Natural killer cell (primary cell): ENCODE data around the gene VPS45. TPM values are rescaled to one million over a fixed set of nuclear protein-coding genes. Genes with fewer than 3 reads are reported as not detected.
A peak's percentile ranks its signal among the peaks of the same experiment; 100 is the strongest.

Experiments used
- ATAC-seq, 3 donors: fragments of 150-1000 bp in 2 of 3; fragments of 200-7000 bp in 1 of 3; cut with Tn5 transposase; 1 replicate in 1 of 3; 2 replicates in 2 of 3; pipeline ENCODE4 v1.10.0; 2021; ENCODE audit warnings: mild to moderate bottlenecking in 2 of 3, moderate library complexity in 2 of 3
- DNase-seq, 2 donors: peaks; one replicate each; pipeline versions ENCODE4 v3.0.0 to v3.0.0-alpha.2; 2013 to 2021; ENCODE audit warnings: mixed read lengths in 1 of 2
- H3K27ac ChIP-seq: one replicate; pipeline ENCODE4 v1.5.1; 2013; ENCODE audit warnings: mild to moderate bottlenecking, low read length
- H3K27me3 ChIP-seq: one replicate; pipeline ENCODE4 v1.6.1; 2013; ENCODE audit warnings: low read length; ENCODE audit not compliant: control insufficient read depth, insufficient read depth
- H3K36me3 ChIP-seq: one replicate; pipeline ENCODE4 v1.6.1; 2013; ENCODE audit warnings: low read length; ENCODE audit not compliant: control insufficient read depth, insufficient read depth
- H3K4me1 ChIP-seq: one replicate; pipeline ENCODE4 v1.6.1; 2013; ENCODE audit warnings: low read length; ENCODE audit not compliant: control insufficient read depth, insufficient read depth
- H3K4me3 ChIP-seq: one replicate; pipeline ENCODE4 v1.5.1; 2013; ENCODE audit warnings: low read length
- H3K9me3 ChIP-seq: one replicate; pipeline ENCODE4 v1.6.1; 2013; ENCODE audit warnings: low read length; ENCODE audit not compliant: control insufficient read depth, insufficient read depth
- H3K27ac Mint-ChIP-seq, 2 donors: one replicate each; pipeline ENCODE4 v1.8.0; 2022; ENCODE audit warnings: mild to moderate bottlenecking in 2 of 2, mixed read lengths in 2 of 2, moderate library complexity in 1 of 2
- H3K27me3 Mint-ChIP-seq, 2 donors: one replicate each; pipeline ENCODE4 v1.8.0; 2022; ENCODE audit warnings: low read depth in 2 of 2, mixed read lengths in 2 of 2
- H3K36me3 Mint-ChIP-seq: one replicate; pipeline ENCODE4 v1.8.0; 2022; ENCODE audit warnings: mixed read lengths
- H3K4me1 Mint-ChIP-seq, 2 donors: one replicate each; pipeline ENCODE4 v1.8.0; 2022; ENCODE audit warnings: mixed read lengths in 2 of 2
- H3K4me3 Mint-ChIP-seq: one replicate; pipeline ENCODE4 v1.8.0; 2022; ENCODE audit warnings: mild to moderate bottlenecking, moderate library complexity, mixed read lengths
- H3K9me3 Mint-ChIP-seq, 2 donors: one replicate each; pipeline ENCODE4 v1.8.0; 2022; ENCODE audit warnings: mixed read lengths in 2 of 2
- CTCF ChIP-seq: fragments of 200-600 bp; IDR thresholded peaks from one replicate; pipeline ENCODE4 v1.8.0; 2022; ENCODE audit warnings: antibody characterized with exemption
- WGBS: methylation state at CpG from one replicate; pipeline ENCODE4 v1.1.7; 2013; ENCODE audit warnings: missing lambda C conversion rate; ENCODE audit not compliant: insufficient coverage; 5-methylcytosine and 5-hydroxymethylcytosine counted together
- intact Hi-C: fragments of 100-400 bp; cut with micrococcal nuclease; formaldehyde crosslinking; loops from one replicate; pipeline ENCODE4 v1.14.2; 2022
- total RNA-seq, 4 donors: library from RNA; stranded (reverse); fragments of 120-200 nt in 1 of 4; gene quantifications; one replicate each; pipeline versions ENCODE4 v1.2.3 to v1.2.4, GENCODE V29; 2013 to 2022

VPS45 gene
- total RNA-seq, 3 donors from 2014 or later (not counting 1 experiment from before 2014, with no cell fraction given) = 28.8 to 41.1 (median 33.0) TPM

- Histone ChIP-seq H3K27me3 (no peaks in the 10 kb centered on the region), H3K9me3 (no peaks in the 10 kb centered on the region), H3K4me3 (peak overlapping the region; percentile 89), H3K36me3 (peaks cover 4% of the 10 kb centered on the region), H3K27ac (peak overlapping the region; percentile 74), H3K4me1 (peaks cover 11% of the 10 kb centered on the region)
- Mint-ChIP-seq H3K4me3 (peak overlapping the region; percentile 97), H3K36me3 (no peaks in the 10 kb centered on the region), H3K27me3 (no peaks in the 10 kb centered on the region), H3K4me1 (peaks cover 28 to 37% of the 10 kb centered on the region in 2 donors), H3K27ac (peak overlapping the region; percentile 91 to 94), H3K9me3 (no peaks in the 10 kb centered on the region)
- under 1% methylated on average over 18 of the region's 18 CpGs for WGBS
- ATAC-seq = peak; percentile 10 to 31 (median 20)
- intact Hi-C loops = loop anchor here (1.0 to 5.0 kb wide), 4 partner anchors 55 to 120 kb away; partner anchors contain the start of gene OTUD7B
- TF ChIP-seq CTCF = no peak
- peak in 1 of 2 donors; percentile 52 for DNase-seq
These were observed 765 bp upstream of the VPS45 start for GRCh38 chr1:150066838-150067183.

DNA sequence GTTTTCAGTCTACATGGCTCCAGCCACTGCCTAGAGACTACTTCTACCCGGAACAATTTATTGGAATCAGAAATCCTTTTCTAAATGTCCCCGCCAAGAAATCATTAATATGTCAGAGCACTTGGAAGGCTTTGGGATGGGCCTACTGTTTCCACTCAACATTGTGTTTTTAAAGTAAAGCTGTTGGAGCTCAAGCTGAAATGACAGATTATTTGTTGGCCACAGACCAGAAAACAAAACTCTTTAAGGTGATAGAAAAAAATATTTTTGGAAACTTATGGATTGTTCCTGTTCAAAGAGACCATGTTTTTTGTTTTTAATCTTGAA lies 496 bp downstream of the VPS45 start:
- no peaks in the 10 kb centered on the region for H3K27me3 ChIP-seq
- DNase-seq = no peak
- Mint-ChIP-seq H3K4me1 (peaks cover 28 to 37% of the 10 kb centered on the region in 2 donors), H3K27me3 (no peaks in the 10 kb centered on the region), H3K27ac (peak overlapping the region; percentile 91 to 94), H3K9me3 (no peaks in the 10 kb centered on the region), H3K4me3 (peak overlapping the region; percentile 97), H3K36me3 (peaks cover 6% of the 10 kb centered on the region)
- 60% methylated on average over 2 of the region's 2 CpGs for WGBS
- H3K9me3 ChIP-seq = no peaks in the 10 kb centered on the region
- H3K36me3 ChIP-seq = peaks cover 8% of the 10 kb centered on the region
- no peak for ATAC-seq
- H3K4me3 ChIP-seq = peak overlapping the region; percentile 89
- no peak for TF ChIP-seq CTCF
- H3K27ac ChIP-seq = peak overlapping the region; percentile 74
- peaks cover 11% of the 10 kb centered on the region for H3K4me1 ChIP-seq
- intact Hi-C loops = loop anchor here (5.0 kb wide), 2 partner anchors 56 to 84 kb away; partner anchors contain the start of gene OTUD7B

DNA sequence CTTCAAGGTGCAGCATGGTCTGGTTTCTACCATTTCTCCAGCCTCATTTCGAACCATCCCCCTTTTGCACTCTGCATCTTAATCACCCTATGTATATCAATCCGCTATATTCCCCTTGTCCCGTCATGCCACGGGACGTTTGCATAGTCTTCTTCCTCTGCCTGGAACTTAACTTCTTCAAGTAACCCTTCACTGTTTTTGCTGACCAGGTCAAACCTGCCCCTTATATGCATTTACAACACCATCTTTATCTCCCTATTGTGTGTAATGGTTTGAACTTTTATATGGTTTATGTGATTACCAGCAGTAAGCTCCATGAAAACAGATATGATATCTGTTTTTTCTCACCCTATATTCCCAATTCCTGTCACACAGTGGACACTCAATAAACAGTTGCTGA lies 2.3 kb downstream of the VPS45 start:
- no peaks in the 10 kb centered on the region for H3K27me3 ChIP-seq
- H3K4me3 ChIP-seq = no peak overlapping the region
- DNase-seq = no peak
- Mint-ChIP-seq H3K4me3 (peak overlapping the region; percentile 18), H3K9me3 (no peaks in the 10 kb centered on the region), H3K4me1 (peaks cover 28 to 37% of the 10 kb centered on the region in 2 donors), H3K27me3 (no peaks in the 10 kb centered on the region), H3K27ac (no peak overlapping the region), H3K36me3 (peaks cover 6% of the 10 kb centered on the region)
- no peak overlapping the region for H3K27ac ChIP-seq
- intact Hi-C loops = loop anchor here (5.0 kb wide), 2 partner anchors 58 to 82 kb away; partner anchors contain the start of gene OTUD7B
- no peaks in the 10 kb centered on the region for H3K9me3 ChIP-seq
- 98% methylated on average over 5 of the region's 5 CpGs for WGBS
- no peak for TF ChIP-seq CTCF
- H3K4me1 ChIP-seq = peaks cover 11% of the 10 kb centered on the region
- peaks cover 9% of the 10 kb centered on the region for H3K36me3 ChIP-seq
- no peak for ATAC-seq

GRCh38 chr1:150072959-150073358 lies 5.4 kb downstream of the VPS45 start:
- intact Hi-C loops = loop anchor here (1.0 kb wide), 1 partner anchor 96 kb away; no protein-coding TSS in a partner anchor
- WGBS = no CpG with 5 or more reads among the region's 3 CpGs
- Mint-ChIP-seq H3K9me3 (no peaks in the 10 kb centered on the region), H3K36me3 (peaks cover 10% of the 10 kb centered on the region), H3K27me3 (no peaks in the 10 kb centered on the region), H3K4me3 (no peak overlapping the region), H3K27ac (no peak overlapping the region), H3K4me1 (peaks cover 13 to 21% of the 10 kb centered on the region in 2 donors)
- peaks cover 1% of the 10 kb centered on the region for H3K4me1 ChIP-seq
- TF ChIP-seq CTCF = peak; percentile 59
- H3K27ac ChIP-seq = no peak overlapping the region
- H3K36me3 ChIP-seq = peaks cover 26% of the 10 kb centered on the region
- ATAC-seq (peak; percentile 61 to 74 (median 72)), DNase-seq (peak in 1 of 2 donors; percentile 44)
- H3K9me3 ChIP-seq = no peaks in the 10 kb centered on the region
- no peak overlapping the region for H3K4me3 ChIP-seq
- H3K27me3 ChIP-seq = no peaks in the 10 kb centered on the region
